HT1080 (cell line): ENCODE data around the gene CPNE9. TPM values are rescaled to one million over a fixed set of nuclear protein-coding genes. Genes with fewer than 3 reads are reported as not detected.

Experiments
- DNase-seq: peaks from one replicate; pipeline ENCODE4 v3.0.0-alpha.2; 2015; ENCODE audit warnings: low read depth
- total RNA-seq: library from RNA; depleted of rRNA; stranded (reverse); fragments of >200 nt; shearing (Covaris generic); gene quantifications from 2 replicates; pipeline ENCODE4 v1.2.3, GENCODE V29; 2014

The CPNE9 gene
- total RNA-seq, 1 experiment from 2014 or later, result not detected

GRCh38 chr3:9686050-9686550 lies 17.5 kb upstream of the CPNE9 start:
- DNase-seq, result no peak

DNA sequence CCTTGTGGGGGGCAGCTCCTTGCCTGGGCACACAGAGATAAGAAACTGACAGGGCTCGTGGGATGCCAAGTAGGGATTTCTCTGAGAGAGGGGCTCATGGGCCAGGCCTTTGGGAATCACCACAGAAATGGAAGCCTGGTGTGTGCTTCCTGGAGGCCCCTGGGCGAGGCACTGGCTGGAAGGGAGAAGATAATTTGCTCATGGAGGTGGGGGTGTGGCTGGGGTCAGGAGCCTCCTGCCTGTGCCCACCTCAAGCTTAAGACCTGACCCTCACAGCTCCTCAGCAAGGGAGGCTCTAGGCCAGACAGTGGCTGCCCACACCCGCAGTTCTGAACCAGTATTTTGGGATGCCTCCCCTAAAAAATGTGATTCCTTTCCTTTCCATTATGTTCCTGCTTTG lies 16.9 kb upstream of the CPNE9 start:
- no peak for DNase-seq

GRCh38 chr3:9687514-9687913 lies 16.1 kb upstream of the CPNE9 start:
- no peak for DNase-seq

DNA sequence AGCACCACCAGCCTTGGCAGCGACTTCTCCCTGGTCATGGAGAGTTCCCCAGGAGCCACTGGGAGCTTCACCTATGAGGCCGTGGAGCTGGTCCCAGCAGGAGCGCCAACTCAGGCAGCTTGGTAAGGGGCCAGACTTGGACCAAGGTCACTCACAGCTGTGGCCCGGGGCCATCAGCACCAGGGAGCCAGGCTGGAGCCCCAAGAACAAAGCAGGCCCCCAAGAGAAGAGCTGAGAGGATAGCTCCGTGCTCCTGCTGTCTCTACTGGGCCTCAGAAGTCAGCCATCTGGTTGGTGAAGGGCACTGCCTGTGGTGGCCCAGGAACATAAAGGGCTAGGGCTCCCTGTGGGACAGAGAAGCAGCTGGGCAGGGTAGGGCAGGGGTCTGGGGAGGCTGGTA lies 14.7 kb upstream of the CPNE9 start:
- no peak for DNase-seq

- DNase-seq, result no peak
These were observed 13.9 kb upstream of the CPNE9 start for GRCh38 chr3:9689757-9690156.

- no peak for DNase-seq
These were observed 12.9 kb upstream of the CPNE9 start for GRCh38 chr3:9690451-9691450.

DNA sequence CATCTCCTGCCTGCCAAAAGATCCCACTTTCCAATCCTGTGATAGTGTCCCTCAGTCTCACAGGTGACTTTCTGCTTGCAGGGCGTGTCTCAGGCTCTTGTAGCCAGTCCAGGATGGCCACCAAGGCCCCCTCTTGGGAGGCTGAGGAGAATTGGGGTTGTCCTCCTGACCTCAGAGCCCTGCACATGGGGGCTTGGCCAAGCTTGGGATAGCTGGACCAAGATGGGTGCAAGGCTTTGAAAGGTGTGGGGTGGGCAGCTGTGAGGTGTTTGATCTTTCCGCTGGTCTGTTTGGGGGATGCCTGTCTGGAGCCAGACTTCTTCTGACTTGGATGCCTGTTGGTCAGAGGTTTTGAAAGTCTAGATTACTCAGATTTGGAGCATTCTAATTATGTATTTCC lies 12.0 kb upstream of the CPNE9 start:
- DNase-seq, result no peak

DNA sequence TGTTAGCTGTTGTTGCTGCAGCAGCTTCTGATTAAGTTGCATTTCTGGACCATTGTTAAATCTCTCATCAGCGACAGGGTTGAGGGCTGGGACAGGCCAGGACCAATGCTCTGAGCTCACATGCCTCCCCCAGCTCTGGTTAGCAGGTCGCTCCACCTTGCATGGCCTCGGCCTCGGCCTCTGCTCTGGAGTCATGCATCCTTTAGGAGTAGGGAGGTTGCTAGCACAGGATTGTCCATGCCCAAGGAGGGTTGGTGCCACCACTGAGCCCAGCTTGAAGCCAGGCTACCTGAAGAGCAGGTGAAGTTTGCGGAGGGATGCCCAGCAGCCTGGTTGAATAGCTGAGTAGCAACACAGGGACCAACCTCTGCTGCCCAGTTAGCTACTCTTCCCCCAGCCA lies 11.2 kb upstream of the CPNE9 start:
- DNase-seq, result no peak

DNA sequence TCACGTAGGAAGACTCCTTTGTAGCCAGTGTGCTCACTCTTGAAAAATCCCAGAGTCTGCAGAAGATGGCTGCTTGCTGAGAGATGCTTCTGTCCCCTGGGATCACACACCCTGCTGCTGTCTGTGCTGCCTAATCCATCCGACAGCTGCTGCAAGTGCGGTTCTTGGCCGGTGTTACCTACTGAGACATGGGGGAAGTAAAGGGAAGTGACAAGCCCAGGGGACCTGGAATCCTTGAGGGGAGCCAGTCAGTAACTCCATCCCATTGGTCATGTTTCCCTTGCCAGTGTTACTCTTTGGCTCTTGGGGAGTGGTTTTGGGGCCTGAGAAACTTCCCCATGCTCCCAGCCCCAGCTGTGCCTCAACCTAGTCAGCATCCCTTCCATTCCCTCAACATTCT lies 8.3 kb upstream of the CPNE9 start:
- DNase-seq, result no peak

GRCh38 chr3:9695746-9696145 lies 7.9 kb upstream of the CPNE9 start:
- no peak for DNase-seq

- DNase-seq, result no peak
These were observed 7.0 kb upstream of the CPNE9 start for GRCh38 chr3:9696480-9697220.

- no peak for DNase-seq
These were observed 5.7 kb upstream of the CPNE9 start for GRCh38 chr3:9697892-9698291.

DNA sequence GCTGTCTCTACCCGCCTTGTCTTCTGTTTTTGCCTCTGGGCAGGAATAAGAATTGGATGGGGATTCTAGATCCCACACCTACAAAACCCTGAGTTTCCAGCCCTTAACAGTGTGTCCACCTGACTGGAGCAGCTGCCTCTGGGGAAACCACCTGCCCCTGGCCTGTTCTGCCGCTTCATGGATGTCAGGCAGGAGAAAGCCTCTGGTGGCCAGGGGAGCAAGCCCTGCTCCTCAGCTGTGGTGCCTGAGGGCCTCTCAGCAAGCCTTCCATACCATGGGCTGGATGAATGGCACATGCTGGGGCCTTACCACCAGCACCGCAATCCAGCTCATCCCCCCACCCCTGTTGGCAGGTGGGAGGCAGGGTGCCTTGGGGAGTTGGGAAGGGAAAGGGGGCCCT lies 5.3 kb upstream of the CPNE9 start:
- no peak for DNase-seq

- no peak for DNase-seq
These were observed 3.1 kb upstream of the CPNE9 start for GRCh38 chr3:9700536-9700935.

- DNase-seq, result no peak
These were observed 2.6 kb upstream of the CPNE9 start for GRCh38 chr3:9701006-9701405.

GRCh38 chr3:9701711-9702110 lies 1.9 kb upstream of the CPNE9 start:
- DNase-seq, result no peak

- no peak for DNase-seq
These were observed 393 bp upstream of the CPNE9 start for GRCh38 chr3:9703240-9703639.

DNA sequence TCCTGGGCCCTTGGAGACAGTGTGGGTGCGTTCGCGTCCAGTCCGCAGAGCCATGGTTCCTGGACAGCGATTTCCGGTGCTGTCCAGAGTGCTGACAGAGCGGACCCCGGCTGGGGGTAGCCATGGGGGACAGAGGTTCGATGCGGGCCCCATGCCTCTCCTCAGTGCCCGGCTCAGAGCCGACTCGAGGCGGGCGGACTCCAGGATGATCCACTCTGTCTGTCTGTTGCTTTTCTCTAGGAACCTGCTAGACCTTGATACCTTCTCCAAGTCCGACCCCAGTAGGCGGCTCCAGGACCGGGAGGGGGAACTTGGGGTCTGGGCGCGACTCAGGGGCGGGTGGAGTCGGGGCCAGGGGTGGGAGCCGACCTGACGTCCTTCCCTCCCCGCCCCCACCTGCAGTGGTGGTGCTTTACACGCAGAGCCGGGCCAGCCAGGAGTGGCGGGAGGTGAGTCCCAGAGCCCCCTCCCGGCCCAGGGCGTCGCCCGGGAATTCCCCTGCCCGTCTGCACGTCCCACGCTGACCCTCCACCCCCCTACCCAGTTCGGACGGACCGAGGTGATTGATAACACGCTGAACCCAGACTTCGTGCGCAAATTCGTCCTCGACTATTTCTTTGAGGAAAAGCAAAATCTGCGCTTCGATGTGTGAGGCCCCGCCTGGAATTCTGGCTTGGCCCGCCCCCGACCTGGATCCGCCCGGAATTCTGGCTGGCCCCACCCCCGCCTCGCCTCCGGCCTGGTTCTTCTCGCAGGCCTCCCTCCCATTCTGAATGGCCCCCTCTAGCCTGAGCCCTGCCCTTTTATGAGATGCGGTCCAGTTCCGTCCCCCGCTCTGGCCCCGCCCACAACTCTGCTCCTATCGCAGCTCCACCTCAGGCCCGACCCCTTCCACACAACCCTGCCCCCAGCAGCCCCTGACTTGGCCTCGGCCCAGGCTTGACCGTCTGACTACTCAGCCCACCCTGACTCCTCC lies 1.0 kb downstream of the CPNE9 start:
- DNase-seq, result no peak

GRCh38 chr3:9710174-9710739 lies 6.6 kb downstream of the CPNE9 start:
- no peak for DNase-seq

DNA sequence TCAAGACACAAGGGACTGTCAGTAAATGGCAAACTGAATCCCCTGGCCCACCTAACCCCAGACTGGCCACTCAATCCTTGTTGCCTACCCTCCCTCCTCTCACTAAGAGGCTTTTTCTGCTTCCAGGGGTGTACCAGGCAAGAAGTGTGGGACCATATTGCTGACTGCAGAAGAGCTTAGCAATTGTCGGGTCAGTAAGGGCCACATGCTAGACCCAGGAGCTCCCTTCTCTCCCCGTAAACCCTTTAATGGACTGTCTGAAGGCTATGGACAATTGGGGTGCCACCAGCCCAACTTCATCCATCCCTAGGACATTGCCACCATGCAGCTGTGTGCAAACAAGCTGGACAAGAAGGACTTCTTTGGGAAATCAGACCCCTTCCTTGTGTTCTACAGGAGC lies 8.8 kb downstream of the CPNE9 start:
- DNase-seq, result no peak

GRCh38 chr3:9713142-9713541 lies 9.5 kb downstream of the CPNE9 start:
- no peak for DNase-seq
